ENCODE measurements around the gene DACH2. TPM values are rescaled to one million over a fixed set of nuclear protein-coding genes. Genes with fewer than 3 reads are reported as not detected.

Gene DACH2
- polyA plus RNA-seq, 1 of the 3 experiments (the other 2 are of a cell fraction), result not detected

- CTCF ChIA-PET, result no interaction called here
Observed at GRCh38 chrX:86436116-86436515, 287.9 kb downstream of the DACH2 start.

GRCh38 chrX:86455495-86455894, 307.2 kb downstream of the DACH2 start:
- no peak overlapping the region for H3K4me2 ChIP-seq
- H4K20me1 ChIP-seq (ENCODE audit: insufficient read depth), result no peaks in the 10 kb centered on the region
- no peak for DNase-seq
- no peaks in the 10 kb centered on the region for H3K9me3 ChIP-seq
- ChIA-PET CTCF (interaction anchor here (0.5 kb wide), 1 partner anchor 490 kb away, joined by 3 read pairs; no protein-coding TSS in a partner anchor), POLR2A (no interaction called here)
- no peaks in the 10 kb centered on the region for H3K27me3 ChIP-seq (ENCODE audit: insufficient read depth)
- H3F3A ChIP-seq (replicated peaks; ENCODE audit: insufficient read depth), result no peaks in the 10 kb centered on the region
- no peaks in the 10 kb centered on the region for H3K79me2 ChIP-seq (ENCODE audit: insufficient read depth)
- no peak overlapping the region for H3K27ac ChIP-seq (ENCODE audit: low read depth in 2 of 2, low read length in 1 of 2)
- no peaks in the 10 kb centered on the region for H3K9me2 ChIP-seq
- no peaks in the 10 kb centered on the region for H3K4me1 ChIP-seq (ENCODE audit: control insufficient read depth in 1 of 2, insufficient read depth in 2 of 2, low read depth in 1 of 2, low read length in 1 of 2)
- H3K4me3 ChIP-seq (ENCODE audit: low read depth in 2 of 2, low read length in 1 of 2), result no peak overlapping the region
- H3K9ac ChIP-seq, result no peak overlapping the region
- no peaks in the 10 kb centered on the region for H3K36me3 ChIP-seq (replicated peaks in 1 of 2; ENCODE audit: control insufficient read depth in 1 of 2, insufficient read depth in 2 of 2, low read length in 1 of 2)
- no peak overlapping the region for H2AFZ ChIP-seq (ENCODE audit: low read depth)
- 0% methylated on average over 2 of the region's 5 CpGs for WGBS (ENCODE audit: low lambda C conversion rate)
- TF ChIP-seq MEF2A (IDR thresholded peaks at IDR 0.05; ENCODE audit: borderline replicate concordance, low read depth), result no peak
- no peak for TF ChIP-seq RXRA (IDR thresholded peaks at IDR 0.05; ENCODE audit: borderline replicate concordance, low read depth)
- TF ChIP-seq USF1 (IDR thresholded peaks at IDR 0.05; ENCODE audit: borderline replicate concordance, low read depth), result no peak
- TF ChIP-seq NFIC (IDR thresholded peaks at IDR 0.05; ENCODE audit: borderline replicate concordance), result no peak
- no peak for TF ChIP-seq REST (IDR thresholded peaks at IDR 0.05; ENCODE audit: low read depth, low read length)
- no peak for TF ChIP-seq GABPA (IDR thresholded peaks at IDR 0.05; ENCODE audit: low read depth)
- no peak for TF ChIP-seq CTCF (IDR thresholded peaks at IDR 0.05)
- no peak for TF ChIP-seq RCOR1 (IDR thresholded peaks at IDR 0.05; ENCODE audit: low read length)
- TF ChIP-seq SIN3A (IDR thresholded peaks at IDR 0.05; ENCODE audit: borderline replicate concordance, low read depth, low read length), result no peak
- TF ChIP-seq FOXM1 (IDR thresholded peaks at IDR 0.05; ENCODE audit: low read depth), result no peak
- TF ChIP-seq IRF3 (IDR thresholded peaks at IDR 0.05; ENCODE audit: low read depth, low read length), result no peak
- no peak for TF ChIP-seq EZH2phosphoT487 (IDR thresholded peaks at IDR 0.05; ENCODE audit: borderline replicate concordance, low read depth)

More at GRCh38 chrX:86436116-86436515, 287.9 kb downstream of the DACH2 start:
- no peak overlapping the region for H3K9ac ChIP-seq
- no peaks in the 10 kb centered on the region for H3K4me1 ChIP-seq (ENCODE audit: control insufficient read depth in 1 of 2, insufficient read depth in 2 of 2, low read depth in 1 of 2, low read length in 1 of 2)
- H3K4me3 ChIP-seq (ENCODE audit: low read depth in 2 of 2, low read length in 1 of 2), result no peak overlapping the region
- H3K27me3 ChIP-seq (ENCODE audit: insufficient read depth), result no peaks in the 10 kb centered on the region
- no peaks in the 10 kb centered on the region for H3K9me2 ChIP-seq
- H4K20me1 ChIP-seq (ENCODE audit: insufficient read depth), result no peaks in the 10 kb centered on the region
- no peak overlapping the region for H3K4me2 ChIP-seq
- no peaks in the 10 kb centered on the region for H3K36me3 ChIP-seq (replicated peaks in 1 of 2; ENCODE audit: control insufficient read depth in 1 of 2, insufficient read depth in 2 of 2, low read length in 1 of 2)
- no peak overlapping the region for H2AFZ ChIP-seq (ENCODE audit: low read depth)
- no peak overlapping the region for H3K27ac ChIP-seq (ENCODE audit: low read depth in 2 of 2, low read length in 1 of 2)
- DNase-seq, result no peak
- no peaks in the 10 kb centered on the region for H3K9me3 ChIP-seq
- TF ChIP-seq GABPA (IDR thresholded peaks at IDR 0.05; ENCODE audit: low read depth) (no peak), USF1 (IDR thresholded peaks at IDR 0.05; ENCODE audit: borderline replicate concordance, low read depth) (no peak), POLR2AphosphoS5 (IDR thresholded peaks at IDR 0.05; ENCODE audit: low read depth, low read length) (no peak), RAD21 (IDR thresholded peaks at IDR 0.05; ENCODE audit: low read length) (no peak), MXI1 (IDR thresholded peaks at IDR 0.05; ENCODE audit: low read depth, low read length) (no peak), PBX3 (IDR thresholded peaks at IDR 0.05) (no peak), MEF2A (IDR thresholded peaks at IDR 0.05; ENCODE audit: borderline replicate concordance, low read depth) (no peak), SIN3A (IDR thresholded peaks at IDR 0.05; ENCODE audit: borderline replicate concordance, low read depth, low read length) (no peak)
- H3K79me2 ChIP-seq (ENCODE audit: insufficient read depth), result no peaks in the 10 kb centered on the region
- no peaks in the 10 kb centered on the region for H3F3A ChIP-seq (replicated peaks; ENCODE audit: insufficient read depth)
- POLR2A ChIA-PET, result no interaction called here
